Stimulated activated CD4-positive, alpha-beta T cell treated with anti-CD3 and anti-CD28 coated beads, Interleukin-15, amount 100 ng/mL, for 48 hours (primary cell): ENCODE data around the gene CORO1C.

Experiments used
- DNase-seq, 2 donors: peaks; one replicate each; pipeline ENCODE4 v3.0.0-alpha.2; 2020; ENCODE audit warnings: low read depth in 2 of 2

CORO1C gene

GRCh38 chr12:108615918-108616317 lies 115.4 kb downstream of the CORO1C start:
- DNase-seq, result no peak

GRCh38 chr12:108614639-108615038 lies 116.7 kb downstream of the CORO1C start:
- DNase-seq, result no peak

GRCh38 chr12:108614041-108614440 lies 117.3 kb downstream of the CORO1C start:
- no peak for DNase-seq

- no peak for DNase-seq
Measured at GRCh38 chr12:108613548-108613947, 117.8 kb downstream of the CORO1C start.

- DNase-seq, result no peak
Measured at GRCh38 chr12:108612788-108613282, 118.5 kb downstream of the CORO1C start.

GRCh38 chr12:108611884-108612415 lies 119.4 kb downstream of the CORO1C start:
- no peak for DNase-seq

- DNase-seq, result no peak
Measured at GRCh38 chr12:108610856-108611605, 120.3 kb downstream of the CORO1C start.

- DNase-seq, result no peak
Measured at GRCh38 chr12:108610336-108610815, 120.9 kb downstream of the CORO1C start.

- DNase-seq, result no peak
Measured at GRCh38 chr12:108609537-108610335, 121.6 kb downstream of the CORO1C start.

GRCh38 chr12:108608616-108609015 lies 122.7 kb downstream of the CORO1C start:
- no peak for DNase-seq

- no peak for DNase-seq
Measured at GRCh38 chr12:108607981-108608600, 123.2 kb downstream of the CORO1C start.

GRCh38 chr12:108606492-108606891 lies 124.8 kb downstream of the CORO1C start:
- no peak for DNase-seq

- DNase-seq, result no peak
Measured at GRCh38 chr12:108605690-108606406, 125.5 kb downstream of the CORO1C start.

- no peak for DNase-seq
Measured at GRCh38 chr12:108605000-108605689, 126.2 kb downstream of the CORO1C start.

- no peak for DNase-seq
Measured at GRCh38 chr12:108604208-108604941, 126.9 kb downstream of the CORO1C start.

- no peak for DNase-seq
Measured at GRCh38 chr12:108603743-108604142, 127.6 kb downstream of the CORO1C start.

- DNase-seq, result no peak
Measured at GRCh38 chr12:108602976-108603704, 128.2 kb downstream of the CORO1C start.

- DNase-seq, result no peak
Measured at GRCh38 chr12:108602209-108602705, 129.1 kb downstream of the CORO1C start.

GRCh38 chr12:108600702-108601007 lies 130.7 kb downstream of the CORO1C start:
- no peak for DNase-seq
